GM12865 (cell line): Measurements from ENCODE around the gene SPAG16.

Source experiments
- DNase-seq: peaks from one replicate; pipeline ENCODE4 v3.0.0; 2010; ENCODE audit warnings: low read depth
- H3K4me3 ChIP-seq: 2 replicates; pipeline ENCODE4 v1.5.1; 2011; ENCODE audit warnings: mild to moderate bottlenecking, low read depth, low read length, control low read depth
- TF ChIP-seq, protein P1 (sequence below): IDR thresholded peaks from 2 replicates; pipeline ENCODE4 v1.5.1; 2011; ENCODE audit warnings: low read length, control low read depth, low read depth, inconsistent platforms; ENCODE audit not compliant: insufficient read depth; ENCODE audit errors: missing control alignments

Gene SPAG16

GRCh38 chr2:214215107-214215506 is 930.8 kb downstream of the SPAG16 start:
- H3K4me3 ChIP-seq, result no peak overlapping the region
- no peak for DNase-seq
- TF ChIP-seq, protein P1, sequence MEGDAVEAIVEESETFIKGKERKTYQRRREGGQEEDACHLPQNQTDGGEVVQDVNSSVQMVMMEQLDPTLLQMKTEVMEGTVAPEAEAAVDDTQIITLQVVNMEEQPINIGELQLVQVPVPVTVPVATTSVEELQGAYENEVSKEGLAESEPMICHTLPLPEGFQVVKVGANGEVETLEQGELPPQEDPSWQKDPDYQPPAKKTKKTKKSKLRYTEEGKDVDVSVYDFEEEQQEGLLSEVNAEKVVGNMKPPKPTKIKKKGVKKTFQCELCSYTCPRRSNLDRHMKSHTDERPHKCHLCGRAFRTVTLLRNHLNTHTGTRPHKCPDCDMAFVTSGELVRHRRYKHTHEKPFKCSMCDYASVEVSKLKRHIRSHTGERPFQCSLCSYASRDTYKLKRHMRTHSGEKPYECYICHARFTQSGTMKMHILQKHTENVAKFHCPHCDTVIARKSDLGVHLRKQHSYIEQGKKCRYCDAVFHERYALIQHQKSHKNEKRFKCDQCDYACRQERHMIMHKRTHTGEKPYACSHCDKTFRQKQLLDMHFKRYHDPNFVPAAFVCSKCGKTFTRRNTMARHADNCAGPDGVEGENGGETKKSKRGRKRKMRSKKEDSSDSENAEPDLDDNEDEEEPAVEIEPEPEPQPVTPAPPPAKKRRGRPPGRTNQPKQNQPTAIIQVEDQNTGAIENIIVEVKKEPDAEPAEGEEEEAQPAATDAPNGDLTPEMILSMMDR, result no peak

- no peak overlapping the region for H3K4me3 ChIP-seq
- TF ChIP-seq, protein P1, result no peak
- no peak for DNase-seq
These were observed 932.9 kb downstream of the SPAG16 start for GRCh38 chr2:214217136-214217535.

- H3K4me3 ChIP-seq, result no peak overlapping the region
- no peak for DNase-seq
- TF ChIP-seq, protein P1, result no peak
These were observed 933.3 kb downstream of the SPAG16 start for GRCh38 chr2:214217599-214217998.

GRCh38 chr2:214220251-214220650 is 936.0 kb downstream of the SPAG16 start:
- H3K4me3 ChIP-seq, result no peak overlapping the region
- DNase-seq, result no peak
- TF ChIP-seq, protein P1, result no peak

DNA sequence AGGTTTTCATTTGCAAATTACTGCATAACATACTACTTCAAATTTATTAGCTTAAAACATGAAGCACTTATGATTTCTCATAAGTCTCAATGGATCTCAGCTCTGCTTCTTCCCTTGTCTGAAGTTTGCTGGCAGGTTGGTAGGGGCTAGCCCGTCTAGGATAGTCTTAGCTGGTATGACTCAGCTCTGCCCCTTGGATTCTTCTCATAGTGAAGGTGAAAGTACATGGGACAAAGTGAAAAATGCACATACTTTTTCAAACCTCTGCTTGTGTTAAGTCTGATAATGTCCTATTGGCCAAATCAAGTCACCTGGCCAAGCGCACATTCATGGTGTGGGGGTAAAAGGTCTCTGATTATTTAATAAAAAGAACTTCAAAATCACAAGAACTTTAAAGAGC is 941.8 kb downstream of the SPAG16 start:
- no peak for DNase-seq
- TF ChIP-seq, protein P1, result no peak
- H3K4me3 ChIP-seq, result no peak overlapping the region

GRCh38 chr2:214232271-214232670 is 948.0 kb downstream of the SPAG16 start:
- no peak for DNase-seq
- H3K4me3 ChIP-seq, result no peak overlapping the region

GRCh38 chr2:214233164-214233563 is 948.9 kb downstream of the SPAG16 start:
- no peak overlapping the region for H3K4me3 ChIP-seq
- no peak for DNase-seq
- TF ChIP-seq, protein P1, result no peak

More at GRCh38 chr2:214232271-214232670, 948.0 kb downstream of the SPAG16 start:
- TF ChIP-seq, protein P1, result no peak
